ENCODE data around the gene GC. TPM values are rescaled to one million over a fixed set of nuclear protein-coding genes. Genes with fewer than 3 reads are reported as not detected.
"Not testable (repeated sequence)": the region's sequence is repeated elsewhere in the genome, so short reads cannot be mapped to it uniquely, and the experiment has no call there.

Gene GC
- polyA plus RNA-seq (2014; cell fraction: cytosol; rRNA removed): not detected in 2 replicates
- not detected in 2 replicates for polyA plus RNA-seq (2014; cell fraction: nucleus; rRNA removed)

- no peak for DNase-seq (ENCODE audit: low spot score)
Observed at GRCh38 chr4:71783972-71784371, at the start of gene GC. TSS of gene GC (minus strand) at chr4:71784079. CDS start at chr4:71784018, 61 bp downstream.

GRCh38 chr4:71833232-71833900, 49.5 kb upstream of the GC start:
- no peak for DNase-seq (ENCODE audit: low spot score)

GRCh38 chr4:71832049-71832448, 48.2 kb upstream of the GC start:
- no peak for DNase-seq (ENCODE audit: low spot score)

GRCh38 chr4:71830497-71831190, 46.8 kb upstream of the GC start:
- DNase-seq (ENCODE audit: low spot score): no peak

GRCh38 chr4:71828470-71828869, 44.6 kb upstream of the GC start:
- no peak for DNase-seq (ENCODE audit: low spot score)

- DNase-seq (ENCODE audit: low spot score): no peak
Observed at GRCh38 chr4:71827826-71828225, 43.9 kb upstream of the GC start.

- DNase-seq (ENCODE audit: low spot score): no peak
Observed at GRCh38 chr4:71816676-71817303, 32.9 kb upstream of the GC start.

- no peak for DNase-seq (ENCODE audit: low spot score)
Observed at GRCh38 chr4:71814433-71814832, 30.6 kb upstream of the GC start.

GRCh38 chr4:71809805-71810204, 25.9 kb upstream of the GC start:
- not testable (repeated sequence) for DNase-seq (ENCODE audit: low spot score)

GRCh38 chr4:71807469-71807868, 23.6 kb upstream of the GC start:
- no peak for DNase-seq (ENCODE audit: low spot score)

- DNase-seq (ENCODE audit: low spot score): not testable (repeated sequence)
Observed at GRCh38 chr4:71805230-71805629, 21.4 kb upstream of the GC start.

- not testable (repeated sequence) for DNase-seq (ENCODE audit: low spot score)
Observed at GRCh38 chr4:71804017-71804697, 20.3 kb upstream of the GC start.

GRCh38 chr4:71785959-71786358, 2.1 kb upstream of the GC start:
- no peak for DNase-seq (ENCODE audit: low spot score)

GRCh38 chr4:71784569-71785197, 804 bp upstream of the GC start:
- DNase-seq (ENCODE audit: low spot score): no peak

GRCh38 chr4:71777891-71778290, 6.0 kb downstream of the GC start:
- no peak for DNase-seq (ENCODE audit: low spot score)

- no peak for DNase-seq (ENCODE audit: low spot score)
Observed at GRCh38 chr4:71775449-71775848, 8.4 kb downstream of the GC start.

- DNase-seq (ENCODE audit: low spot score): no peak
Observed at GRCh38 chr4:71774136-71774535, 9.7 kb downstream of the GC start.

GRCh38 chr4:71773004-71773403, 10.9 kb downstream of the GC start:
- DNase-seq (ENCODE audit: low spot score): no peak

- DNase-seq (ENCODE audit: low spot score): no peak
Observed at GRCh38 chr4:71772592-71772991, 11.3 kb downstream of the GC start.

GRCh38 chr4:71771613-71772012, 12.3 kb downstream of the GC start:
- no peak for DNase-seq (ENCODE audit: low spot score)

- DNase-seq (ENCODE audit: low spot score): no peak
Observed at GRCh38 chr4:71769434-71769833, 14.4 kb downstream of the GC start.

- DNase-seq (ENCODE audit: low spot score): no peak
Observed at GRCh38 chr4:71768123-71768522, 15.8 kb downstream of the GC start.

Measured in SK-N-DZ (cell line).